ENCODE measurements around the gene HOXA9.

Gene HOXA9

DNA sequence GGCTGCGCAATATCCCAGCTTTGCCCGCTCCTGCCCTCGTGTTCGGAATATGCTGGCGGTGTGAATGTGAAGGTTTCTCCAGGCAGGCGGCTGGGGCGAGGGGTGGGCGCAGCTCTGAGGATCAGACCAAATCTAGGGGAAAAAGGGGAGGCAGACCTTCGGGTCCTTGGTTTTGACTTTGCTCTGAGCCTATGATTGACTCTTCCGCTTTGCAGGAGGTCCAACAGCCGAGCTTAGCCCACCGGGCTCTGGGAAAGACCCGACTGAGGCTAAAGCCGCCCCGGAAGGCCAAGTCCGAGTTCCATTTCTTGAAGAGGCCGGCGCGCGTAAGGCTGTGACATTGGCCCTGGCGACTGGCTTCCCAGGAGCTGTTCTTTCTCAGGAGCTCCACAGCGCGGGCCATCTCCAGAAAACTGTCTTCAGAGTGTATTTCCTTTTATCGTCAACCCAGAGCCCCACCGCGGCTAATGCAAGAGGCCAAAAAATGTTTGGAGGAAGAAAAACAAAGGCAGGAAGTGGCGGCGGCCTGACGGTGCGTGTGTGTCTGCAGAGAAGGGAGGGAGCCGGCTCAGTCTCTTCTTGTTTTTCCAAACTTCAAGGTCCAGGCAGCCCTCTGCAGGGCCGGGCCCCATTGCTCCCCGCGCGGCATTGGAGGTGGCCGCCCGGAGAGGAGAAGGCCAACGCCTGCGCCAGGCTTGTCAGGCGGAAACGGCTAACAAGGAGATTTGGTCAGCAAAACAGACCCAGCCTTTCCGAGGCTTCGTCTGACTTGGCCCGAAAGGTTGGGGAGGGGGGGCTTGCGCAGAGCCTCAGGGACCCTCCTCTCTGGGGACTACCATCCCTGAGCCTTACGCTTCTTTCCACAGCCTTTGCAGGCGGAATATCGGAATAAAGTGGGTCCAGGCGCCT, 23.3 kb upstream of the HOXA9 start:
- no peak for DNase-seq (ENCODE audit: low read depth in 2 of 2)

DNA sequence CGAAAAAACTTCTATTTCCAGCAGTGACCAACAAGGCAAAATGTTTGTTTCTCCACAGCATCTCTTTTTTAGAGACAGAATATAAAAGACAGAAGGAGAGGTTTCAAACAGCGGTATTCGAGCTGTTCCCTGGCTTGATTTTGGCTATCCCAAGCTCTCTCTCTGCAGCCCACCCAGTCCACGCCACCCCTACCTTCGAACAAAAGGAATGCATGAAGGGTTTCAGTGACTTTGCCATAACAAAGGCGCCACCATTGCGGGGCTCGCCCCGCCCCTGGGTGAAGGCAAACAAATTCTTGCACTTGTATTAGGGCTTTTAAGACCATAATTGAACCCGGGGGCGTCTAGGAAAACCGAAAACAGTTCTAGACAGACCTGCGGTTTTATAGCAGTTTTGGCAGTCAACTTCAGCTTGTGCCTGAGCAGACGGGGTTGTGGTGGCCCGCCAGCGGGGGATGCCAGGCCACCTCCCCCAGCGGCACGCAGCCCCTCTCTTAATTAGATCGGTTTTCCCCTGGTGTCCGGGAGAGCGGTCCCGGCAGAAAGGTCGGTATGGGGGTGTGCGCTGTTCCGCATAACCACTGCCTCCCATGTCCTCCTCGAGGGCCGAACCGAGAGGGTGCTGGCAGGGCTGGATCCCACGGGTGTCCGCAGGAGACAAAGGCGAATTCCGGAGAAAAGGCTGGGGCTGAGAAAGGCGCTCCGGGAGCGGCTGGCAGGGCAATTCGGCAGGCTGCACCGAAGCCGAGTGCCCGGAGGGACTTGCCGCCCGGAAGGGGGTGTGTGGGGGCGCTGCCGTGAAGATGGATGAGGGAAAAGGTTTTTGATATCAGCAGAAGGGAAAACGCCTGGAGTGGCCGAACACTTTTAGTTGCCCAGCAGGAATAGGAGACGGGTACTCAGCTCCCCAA, 22.4 kb upstream of the HOXA9 start:
- no peak for DNase-seq (ENCODE audit: low read depth in 2 of 2)

DNA sequence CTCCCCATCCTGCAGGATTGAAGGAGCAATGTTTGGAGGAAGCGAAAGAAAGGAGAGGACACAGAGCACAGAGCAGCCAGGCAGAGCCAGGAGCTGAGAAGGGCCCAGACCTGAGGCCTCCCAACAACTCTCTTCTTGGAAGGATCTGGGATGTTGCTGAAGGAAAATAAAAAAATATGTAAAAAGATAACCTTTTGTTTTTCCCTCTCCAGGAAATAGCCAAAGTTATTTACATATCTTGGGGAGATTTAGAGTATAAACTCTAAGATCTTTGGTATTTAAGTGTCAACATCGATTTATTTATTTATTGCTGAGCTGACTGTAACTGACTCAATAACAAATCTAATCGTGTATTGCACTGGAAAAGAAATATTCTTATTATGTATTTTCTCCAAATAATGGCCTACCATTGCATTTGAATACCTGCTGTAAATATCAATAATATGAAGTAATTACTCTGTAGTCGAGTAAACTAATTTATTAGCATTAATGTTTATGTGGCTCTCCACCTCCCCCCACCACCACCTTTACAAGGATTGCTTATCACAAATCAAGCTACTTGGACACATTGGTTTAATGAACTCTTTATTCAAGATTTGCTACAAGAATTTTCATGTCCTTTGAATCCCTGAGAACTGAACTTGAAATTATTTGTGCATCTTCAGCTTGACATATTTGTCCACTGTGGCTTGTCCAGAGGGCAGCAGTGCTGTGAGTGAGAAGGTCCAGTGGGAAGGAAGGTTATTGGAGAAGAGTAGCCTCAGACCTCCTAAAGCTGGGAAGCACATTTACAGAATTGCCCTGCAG, 21.5 kb upstream of the HOXA9 start:
- DNase-seq (ENCODE audit: low read depth in 2 of 2) = no peak

DNA sequence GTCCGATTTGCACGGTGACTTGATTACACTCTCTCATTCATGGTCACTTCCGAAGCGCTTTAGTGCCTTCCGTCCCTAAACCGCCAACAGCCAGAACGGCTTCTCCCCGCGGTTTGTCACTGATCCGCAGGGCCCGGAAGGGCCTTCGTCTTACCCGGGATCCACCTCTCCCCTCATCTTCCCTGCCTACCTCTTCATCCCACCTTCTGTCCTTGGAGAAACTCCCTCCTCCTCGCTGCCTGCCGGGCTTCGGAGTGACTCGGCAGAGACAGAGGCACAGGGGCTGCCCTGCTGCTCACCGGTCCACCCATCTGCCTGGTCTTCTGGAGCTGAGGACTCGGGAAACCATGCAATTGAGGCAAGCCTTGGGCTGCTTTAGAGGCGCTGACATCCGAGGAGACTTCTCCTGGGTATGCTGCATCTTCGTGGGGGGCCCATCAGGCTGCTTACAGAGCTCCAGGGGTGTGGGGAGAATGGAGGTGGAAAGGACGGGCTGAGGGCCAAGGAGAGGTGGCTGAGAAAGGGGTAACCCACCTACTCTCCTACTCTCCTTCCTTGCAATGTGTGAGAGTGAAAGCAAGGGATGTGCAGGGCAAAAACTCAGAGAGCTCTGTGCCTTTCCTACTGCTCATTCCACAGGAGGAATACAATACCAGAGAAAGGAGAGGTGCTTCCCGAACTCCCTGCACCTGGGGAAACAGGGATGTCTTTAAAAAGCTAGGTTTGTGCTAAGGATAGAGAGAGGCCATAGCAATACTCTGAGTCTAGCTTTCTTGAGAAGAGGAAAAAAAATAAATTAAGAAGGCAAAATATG, 20.7 kb upstream of the HOXA9 start:
- no peak for DNase-seq (ENCODE audit: low read depth in 2 of 2)

DNA sequence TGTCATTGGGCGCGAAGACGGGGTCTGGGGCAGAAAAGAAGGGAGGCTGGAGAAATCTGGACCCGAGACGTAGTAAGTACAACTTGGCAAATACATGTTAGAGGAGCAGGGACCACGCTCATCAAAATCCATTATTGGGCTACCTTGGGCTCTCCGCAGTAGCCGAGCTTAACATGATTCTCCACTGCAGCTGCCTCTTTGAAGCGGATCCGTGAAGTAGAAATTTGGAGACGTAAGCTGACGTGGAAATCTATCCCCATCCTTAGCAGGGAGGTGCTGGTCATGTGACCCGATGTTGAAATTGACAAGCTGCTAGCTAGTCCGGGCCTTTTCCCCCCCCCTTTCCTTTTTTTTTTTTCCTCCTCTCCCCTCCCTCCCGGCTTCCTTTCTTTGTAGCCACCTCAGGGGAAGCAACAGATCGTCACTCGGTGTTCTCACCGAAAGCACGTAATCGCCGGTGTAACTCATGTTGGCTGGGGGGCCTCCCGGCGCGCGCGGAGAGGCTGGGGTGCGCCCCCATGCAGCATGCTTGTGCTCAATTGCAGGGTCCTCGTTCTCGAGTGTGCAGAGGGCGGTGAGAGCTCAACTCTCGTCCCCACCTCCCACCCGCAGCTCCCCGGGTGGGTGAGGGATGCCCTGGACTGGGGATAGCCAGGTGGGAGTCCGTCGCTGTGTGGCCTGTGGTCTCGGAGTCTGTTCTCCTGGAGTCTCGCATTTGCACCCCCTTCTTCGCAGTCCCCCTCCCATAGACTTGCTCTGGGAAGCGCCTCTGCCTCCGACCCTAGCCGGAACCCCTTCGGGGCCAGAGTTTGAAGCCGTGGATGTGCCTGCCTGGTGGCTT, 19.9 kb upstream of the HOXA9 start, which contains the start of gene HOXA11:
TSS of gene HOXA11 (minus strand) at position 220 of the 841 bp plus-strand sequence. CDS start at position 132, 88 bp downstream.
- no peak for DNase-seq (ENCODE audit: low read depth in 2 of 2)

DNA sequence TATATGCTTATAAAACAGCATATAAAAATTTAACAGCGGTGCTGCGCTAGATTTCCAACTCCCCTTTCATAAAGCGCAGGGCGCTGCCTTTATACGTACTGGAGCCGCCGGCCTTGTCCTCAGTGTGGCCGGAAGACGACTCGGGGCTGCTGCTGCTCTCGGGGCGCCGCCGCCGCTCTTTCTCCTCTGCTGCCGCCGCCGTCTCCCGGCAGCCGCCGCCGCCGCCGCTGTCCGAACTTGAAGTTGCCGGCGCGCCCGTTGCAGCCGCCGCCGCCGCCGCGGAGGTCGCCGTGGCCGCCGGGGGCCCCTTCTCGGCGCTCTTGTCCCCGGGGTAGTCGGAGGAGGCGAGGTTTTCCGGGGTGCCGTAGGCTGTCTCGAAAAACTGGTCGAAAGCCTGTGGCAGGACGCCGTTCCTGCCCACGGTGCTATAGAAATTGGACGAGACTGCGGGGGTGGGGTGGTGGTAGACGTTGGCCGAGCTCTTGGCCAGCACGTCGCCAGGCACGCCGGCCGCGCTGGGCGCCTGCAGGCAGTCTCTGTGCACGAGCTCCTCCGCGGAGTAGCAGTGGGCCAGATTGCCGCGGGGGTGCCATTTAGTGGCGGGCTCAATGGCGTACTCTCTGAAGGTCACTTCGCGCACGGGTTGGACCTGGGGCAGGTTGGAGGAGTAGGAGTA, 19.1 kb upstream of the HOXA9 start:
- no peak for DNase-seq (ENCODE audit: low read depth in 2 of 2)

DNA sequence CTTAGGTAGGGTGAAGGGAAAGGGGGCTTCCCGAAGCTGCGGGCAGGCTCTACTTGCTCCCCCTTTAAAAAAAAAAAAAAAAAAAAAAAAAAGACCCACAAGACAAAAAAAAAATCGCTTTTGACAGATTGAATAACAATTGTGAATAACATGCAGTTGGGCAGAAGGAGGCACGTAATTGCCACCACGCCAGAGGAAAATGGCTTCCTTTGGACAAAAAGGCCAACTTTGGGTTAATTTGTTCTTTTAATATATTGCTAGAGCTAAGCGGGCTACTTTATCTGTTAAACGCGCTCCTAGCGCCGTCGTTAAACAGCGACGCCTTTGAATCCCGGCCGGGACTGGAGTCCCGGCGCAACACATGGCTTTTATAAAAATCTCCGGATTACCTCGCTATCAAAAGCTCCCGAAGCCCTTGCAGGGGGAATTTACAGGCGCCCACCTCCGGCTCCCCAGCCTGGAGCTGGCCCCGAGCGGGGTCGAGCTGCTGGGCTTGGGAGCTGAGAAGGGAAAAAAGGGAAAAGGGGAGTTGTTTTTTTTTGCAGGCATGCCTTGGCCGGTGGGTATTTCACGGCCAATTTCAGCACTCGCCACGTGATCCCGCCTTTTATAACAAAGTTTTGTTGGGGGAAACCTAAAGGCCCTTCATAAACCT, 18.5 kb upstream of the HOXA9 start:
- DNase-seq (ENCODE audit: low read depth in 2 of 2) = no peak

DNA sequence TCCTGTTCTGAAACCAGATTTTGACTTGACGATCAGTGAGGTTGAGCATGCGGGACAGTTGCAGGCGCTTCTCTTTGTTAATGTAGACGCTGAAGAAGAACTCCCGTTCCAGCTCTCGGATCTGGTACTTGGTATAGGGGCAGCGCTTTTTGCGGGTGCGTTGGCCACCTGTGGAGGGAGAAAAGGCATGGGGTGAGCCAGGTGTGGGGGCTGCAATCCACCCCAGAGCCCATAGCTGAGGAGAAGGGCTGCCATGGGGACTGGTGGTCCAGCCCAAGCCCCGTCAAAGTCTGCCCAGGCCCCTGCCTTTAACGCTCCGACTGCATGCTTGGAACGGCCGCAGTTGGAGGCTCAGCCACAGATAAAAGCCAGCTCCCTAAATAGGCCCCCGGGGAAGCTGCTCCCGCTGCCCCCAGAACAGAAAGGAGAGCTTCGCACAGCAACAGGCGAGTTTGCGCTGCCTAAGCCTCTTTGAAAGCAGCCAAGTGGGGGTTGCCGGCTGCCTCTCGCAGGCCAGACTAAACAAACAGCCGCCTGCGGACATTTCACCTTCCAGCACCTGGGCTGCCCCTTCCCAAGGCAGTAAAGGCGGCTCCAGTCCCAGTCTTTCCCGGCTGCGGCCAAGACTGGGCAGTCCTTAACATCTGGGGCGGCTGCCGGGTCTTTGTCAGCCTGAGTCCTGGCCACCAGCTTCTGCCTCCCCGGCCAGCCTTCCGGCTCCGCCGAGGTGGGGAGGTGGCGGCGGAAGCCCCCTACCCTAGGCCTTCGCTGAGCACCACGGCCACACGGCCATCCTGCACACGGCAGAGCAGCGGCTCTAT, 17.7 kb upstream of the HOXA9 start:
- DNase-seq (ENCODE audit: low read depth in 2 of 2) = no peak

DNA sequence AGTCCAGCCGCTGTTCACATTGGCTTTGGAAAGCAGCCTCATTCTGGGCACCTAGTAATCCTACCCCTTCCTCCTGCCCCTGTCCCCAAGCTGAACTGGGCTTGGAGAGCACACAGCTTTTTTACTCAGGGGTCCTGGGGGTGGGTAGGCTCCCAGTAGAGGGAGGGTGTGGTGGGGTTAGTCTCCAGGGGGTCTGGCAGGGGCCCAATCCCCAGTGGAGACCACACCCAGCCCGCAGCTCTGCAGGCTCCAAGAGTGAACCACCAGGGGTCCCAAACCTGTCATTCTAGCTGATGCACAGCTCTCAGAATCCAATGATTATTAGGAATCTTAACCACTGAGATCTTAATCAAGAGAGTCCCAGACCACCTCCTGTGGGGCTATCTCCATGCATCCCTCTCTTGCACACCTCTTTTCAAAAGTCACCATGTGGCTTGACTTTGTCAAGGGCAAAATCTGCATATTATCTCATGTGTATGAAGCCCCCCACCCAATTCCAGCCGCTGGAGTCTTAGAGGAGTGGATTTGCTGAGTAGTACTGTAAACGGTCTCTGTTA, 17.0 kb upstream of the HOXA9 start:
- no peak for DNase-seq (ENCODE audit: low read depth in 2 of 2)

DNA sequence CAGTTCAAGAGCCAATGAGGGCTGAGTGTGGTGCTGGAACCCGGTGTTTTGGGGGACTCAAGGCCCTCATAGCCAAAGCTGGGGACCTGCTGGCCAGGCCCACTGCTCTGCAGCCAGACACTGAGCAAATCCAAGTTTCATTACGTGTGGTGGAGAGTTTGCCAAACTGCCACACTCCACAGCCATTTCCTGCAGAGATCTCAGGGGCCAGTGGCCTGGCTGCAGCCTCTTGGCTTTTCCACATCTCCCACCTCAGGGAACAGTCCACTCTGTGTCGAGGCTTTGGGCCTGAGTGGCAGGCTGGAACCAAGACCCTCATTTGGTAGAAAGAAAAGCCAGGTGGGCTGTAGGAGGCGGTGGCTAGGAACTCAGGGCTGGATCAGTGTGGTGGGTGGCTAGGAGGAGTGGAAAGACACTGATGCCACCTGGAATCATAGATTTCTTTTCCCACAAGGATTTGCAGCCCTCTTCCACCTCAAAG, 16.5 kb upstream of the HOXA9 start:
- no peak for DNase-seq (ENCODE audit: low read depth in 2 of 2)

DNA sequence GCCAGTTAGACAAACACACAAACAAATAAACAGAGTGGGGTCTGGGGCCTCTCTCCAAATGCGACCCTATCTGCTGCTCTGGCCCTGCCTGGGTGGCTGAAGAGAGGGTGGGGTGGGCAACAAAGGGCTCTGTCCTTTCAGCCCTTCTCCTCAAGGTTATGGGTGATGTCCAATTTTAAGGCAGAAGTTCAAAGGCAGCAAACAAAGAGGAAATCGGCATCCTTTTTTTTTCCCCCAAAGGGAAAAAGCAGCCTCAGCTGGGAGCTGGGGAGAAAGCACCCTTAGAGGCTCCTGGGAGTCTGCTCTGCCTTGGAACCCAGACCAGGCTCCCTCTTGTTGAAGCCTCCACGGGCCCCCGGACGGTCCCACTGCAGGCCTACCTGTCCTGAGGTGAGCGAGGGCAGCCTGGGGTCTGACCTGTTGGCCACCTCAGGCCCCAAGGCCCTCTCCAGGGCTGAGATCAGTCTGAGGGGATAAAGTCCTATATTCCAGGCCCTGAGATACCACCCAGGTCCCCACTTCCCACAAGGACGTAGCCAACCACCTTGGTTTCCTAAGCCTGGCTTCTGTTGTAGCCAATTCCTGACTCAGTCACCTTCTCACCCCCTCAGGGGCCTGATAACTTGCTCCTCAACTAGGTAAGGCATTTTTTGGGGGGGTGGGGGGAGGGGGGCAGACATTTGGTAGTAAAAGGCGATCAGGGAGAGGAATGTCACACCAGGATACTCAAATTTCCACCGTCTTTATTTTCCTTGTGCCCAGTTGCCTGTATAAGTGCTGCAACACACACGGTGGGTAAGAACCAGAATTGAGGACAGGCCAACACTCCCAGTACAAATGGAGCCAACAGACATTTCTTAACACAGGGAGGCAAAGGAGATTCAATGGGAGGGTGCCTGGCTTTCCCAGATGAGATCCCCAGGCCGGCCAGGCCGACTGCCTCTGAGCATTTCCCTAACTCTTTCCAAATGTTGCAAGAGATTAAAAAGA, 15.4 kb upstream of the HOXA9 start:
- DNase-seq (ENCODE audit: low read depth in 2 of 2) = no peak

DNA sequence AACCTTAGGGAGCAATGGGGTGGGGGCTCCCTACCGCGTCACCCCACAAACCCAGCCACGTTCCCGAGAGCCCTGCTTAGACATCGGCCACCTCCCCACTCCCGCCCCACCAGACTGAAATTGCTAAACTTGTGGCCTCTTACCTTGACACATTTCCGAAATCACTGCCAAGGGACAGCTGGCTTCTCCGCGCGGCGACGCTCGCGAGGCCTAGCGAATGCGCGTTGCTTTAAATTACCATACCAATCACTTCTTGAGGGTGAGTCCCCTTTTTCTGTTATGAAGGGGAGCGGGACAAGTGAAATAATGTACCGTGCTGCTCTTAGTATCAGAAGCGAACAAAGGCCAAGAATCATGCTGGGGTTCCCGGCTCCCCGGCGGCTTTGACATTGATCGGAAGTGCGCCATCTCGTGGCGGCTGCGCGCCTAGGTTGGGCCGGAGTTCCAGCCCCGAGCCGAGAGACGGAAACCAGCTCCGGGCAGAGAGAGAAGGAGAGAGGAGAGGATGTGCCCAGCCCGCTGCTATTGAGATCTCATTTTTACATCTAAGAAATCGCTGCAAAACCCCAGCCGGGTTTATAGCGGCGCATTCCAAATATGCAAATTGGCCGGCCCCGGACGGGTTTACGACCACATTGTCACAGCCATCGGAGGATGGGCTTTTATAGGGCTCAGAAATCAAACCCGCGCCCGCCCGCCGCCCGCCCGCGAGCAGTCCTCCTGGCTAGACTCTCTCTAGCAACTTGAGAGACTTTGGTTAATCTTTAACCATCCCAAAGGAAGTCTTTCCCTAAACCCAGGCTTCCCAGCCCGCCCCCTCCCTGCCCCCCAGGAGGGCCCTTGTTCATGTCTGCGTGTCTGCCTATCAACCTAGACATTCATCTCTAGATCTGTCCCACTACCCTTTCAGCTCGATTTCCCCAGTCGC, 14.4 kb upstream of the HOXA9 start:
- DNase-seq (ENCODE audit: low read depth in 2 of 2) = peak; percentile 41 to 50

DNA sequence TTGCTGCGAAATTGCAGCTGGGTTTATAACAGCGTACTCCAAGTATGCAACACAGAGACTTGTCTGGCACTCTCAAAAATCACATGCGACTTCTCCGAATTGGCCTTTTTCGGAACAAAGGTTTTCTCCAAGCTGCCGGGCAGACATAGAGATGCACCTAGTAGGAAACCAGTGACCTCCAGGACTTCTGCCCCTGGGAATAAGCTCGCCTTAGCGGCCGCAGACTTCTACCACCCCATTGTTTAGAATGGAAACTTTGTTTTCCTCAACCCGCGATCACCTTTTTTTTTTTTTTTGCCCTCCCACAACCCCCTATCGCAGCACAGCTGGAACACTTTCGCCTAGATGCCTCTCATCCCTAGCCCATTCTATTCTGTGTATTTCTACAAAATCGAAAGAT, 13.7 kb upstream of the HOXA9 start:
- DNase-seq (ENCODE audit: low read depth in 2 of 2) = no peak

DNA sequence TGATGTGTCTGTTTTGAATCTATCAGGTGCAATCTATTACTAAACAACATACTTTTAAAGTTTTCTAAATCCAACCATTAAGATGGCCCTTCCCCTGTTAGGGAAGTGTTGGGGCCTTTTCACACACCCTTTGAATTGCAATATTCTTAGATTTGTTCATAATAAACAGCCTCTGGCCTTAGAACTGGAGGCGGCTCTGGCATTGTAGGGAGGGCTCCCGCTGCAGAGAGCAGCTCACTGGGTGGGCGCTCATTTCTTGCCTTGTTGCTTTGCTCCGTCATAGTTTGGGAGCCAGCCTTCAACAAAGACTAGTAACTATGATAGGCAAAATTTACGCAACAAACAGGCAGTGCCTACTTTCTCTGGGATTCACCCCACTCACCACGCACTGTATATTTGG, 13.0 kb upstream of the HOXA9 start:
- no peak for DNase-seq (ENCODE audit: low read depth in 2 of 2)

DNA sequence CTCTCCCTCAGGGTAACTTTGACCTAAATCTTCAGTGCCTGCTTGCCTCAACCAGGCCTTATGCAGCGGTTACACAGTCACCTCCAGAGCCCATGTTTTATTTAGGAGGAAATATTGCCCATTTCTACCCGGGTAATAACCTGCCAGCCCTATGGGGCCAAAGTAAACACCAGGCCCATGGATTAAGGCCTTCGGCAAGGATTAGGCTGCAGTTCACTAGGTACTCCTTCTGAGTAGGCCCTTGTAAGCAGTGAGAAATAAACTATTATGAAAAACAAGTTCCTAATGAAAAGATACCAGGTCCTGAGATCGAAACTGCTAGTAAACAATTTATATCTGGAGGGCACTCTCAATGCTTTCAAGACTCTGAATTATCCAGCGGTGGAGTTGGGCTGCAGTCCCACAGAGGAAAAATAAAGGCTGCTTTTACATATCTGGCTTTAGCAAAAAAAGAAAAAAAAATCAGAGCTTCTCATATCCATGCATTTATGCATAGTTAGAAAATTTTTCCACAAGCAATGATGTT, 12.5 kb upstream of the HOXA9 start:
- no peak for DNase-seq (ENCODE audit: low read depth in 2 of 2)
